HepG2 (cell line): ENCODE measurements around the gene PGA3. TPM values are rescaled to one million over a fixed set of nuclear protein-coding genes. Genes with fewer than 3 reads are reported as not detected.

Experiments
- ERF ChIP-seq: IDR thresholded peaks from 2 replicates; pipeline ENCODE4 v1.6.1; 2018; ENCODE audit warnings: missing biosample characterization, missing genetic modification reagents
- FLYWCH1 ChIP-seq: sonication (generic); formaldehyde crosslinking; IDR thresholded peaks from 2 replicates; pipeline ENCODE4 v1.8.1; 2023; ENCODE audit warnings: mild to moderate bottlenecking, missing genetic modification reagents
- FOXA1 ChIP-seq, 2 experiments: fragments of 450-650 bp in 1 of 2; sonication (generic) in 1 of 2; formaldehyde crosslinking in 1 of 2; IDR thresholded peaks; 2 replicates each; pipeline versions ENCODE4 v1.4.0 to v1.6.1; 2016 to 2020; ENCODE audit warnings: missing genetic modification reagents in 1 of 2
- FOXK2 ChIP-seq: fragments of 450-650 bp; IDR thresholded peaks from 2 replicates; pipeline ENCODE4 v1.6.1; 2016
- FOXO4 ChIP-seq: sonication (generic); formaldehyde crosslinking; conservative IDR thresholded peaks from 2 replicates; pipeline ENCODE4 v1.8.1; 2023; ENCODE audit warnings: missing genetic modification reagents
- FOXP1 ChIP-seq, 2 experiments: fragments of 450-650 bp in 1 of 2; IDR thresholded peaks; 2 replicates each; pipeline ENCODE4 v1.6.1; 2017 to 2018; ENCODE audit warnings: antibody characterized with exemption in 1 of 2
- HNRNPLL ChIP-seq: fragments of 200-400 bp; formaldehyde crosslinking; IDR thresholded peaks from 2 replicates; pipeline ENCODE4 v1.6.1; 2017; ENCODE audit warnings: mild to moderate bottlenecking, low read depth, low read length; ENCODE audit not compliant: poor library complexity, severe bottlenecking
- MAFG ChIP-seq: sonication (generic); formaldehyde crosslinking; IDR thresholded peaks from 2 replicates; pipeline ENCODE4 v1.5.1; 2020; ENCODE audit warnings: mild to moderate bottlenecking, missing genetic modification reagents
- NCOR1 ChIP-seq: fragments of 200-600 bp; sonication (generic); IDR thresholded peaks from 2 replicates; pipeline ENCODE4 v1.7.0; 2017; ENCODE audit warnings: antibody characterized with exemption, low read length, borderline replicate concordance
- NFE2 ChIP-seq: sonication (generic); formaldehyde crosslinking; IDR thresholded peaks from 2 replicates; pipeline ENCODE4 v1.4.0; 2020; ENCODE audit warnings: missing genetic modification reagents
- NFIB ChIP-seq: sonication (generic); formaldehyde crosslinking; IDR thresholded peaks from 2 replicates; pipeline ENCODE4 v1.9.0; 2021; ENCODE audit warnings: missing genetic modification reagents, mild to moderate bottlenecking, borderline replicate concordance
- NFYB ChIP-seq: sonication (generic); formaldehyde crosslinking; IDR thresholded peaks from 2 replicates; pipeline ENCODE4 v1.4.0; 2020; ENCODE audit warnings: missing genetic modification reagents
- POLR2A ChIP-seq, 2 experiments: IDR thresholded peaks; 2 replicates each; pipeline ENCODE4 v1.6.1; 2011; ENCODE audit warnings: low read depth in 2 of 2, low read length in 2 of 2, mild to moderate bottlenecking in 1 of 2, moderate library complexity in 1 of 2; ENCODE audit not compliant: insufficient read depth in 1 of 2
- PRDM10 ChIP-seq: sonication (generic); formaldehyde crosslinking; IDR thresholded peaks from 2 replicates; pipeline ENCODE4 v1.4.0; 2020; ENCODE audit warnings: low read depth, missing genetic modification reagents
- RARA ChIP-seq: IDR thresholded peaks from 2 replicates; pipeline ENCODE4 v1.6.1; 2016; ENCODE audit warnings: missing genetic modification reagents, missing compliant biosample characterization
- SAP130 ChIP-seq: IDR thresholded peaks from 2 replicates; pipeline ENCODE4 v1.6.1; 2016; ENCODE audit warnings: low read depth
- ZNF143 ChIP-seq: sonication (generic); formaldehyde crosslinking; IDR thresholded peaks from 2 replicates; pipeline ENCODE4 v1.4.0; 2020; ENCODE audit warnings: missing genetic modification reagents
- ZNF564 ChIP-seq: sonication (generic); formaldehyde crosslinking; IDR thresholded peaks from 2 replicates; pipeline ENCODE4 v1.8.1; 2023; ENCODE audit warnings: mild to moderate bottlenecking, missing genetic modification reagents
- polyA plus RNA-seq, 8 experiments: library from polyadenylated mRNA; depleted of rRNA in 3 of 8; stranded (reverse) in 7 of 8; unstranded in 1 of 8; fragments of >200 nt; fragmentation: Illumina TruSeq in 4 of 8; extraction: Trizol in 4 of 8; gene quantifications; 2 replicates each; pipeline versions ENCODE4 v1.2.1 to v1.2.3, GENCODE V29; 2011 to 2016; ENCODE audit warnings: low read depth in 4 of 8, missing spikeins in 1 of 8, mixed read lengths in 1 of 8; ENCODE audit not compliant: insufficient read depth in 1 of 8
- total RNA-seq, 5 experiments: library from RNA; depleted of rRNA; stranded (reverse); fragments of >200 nt; fragmentation: Illumina TruSeq; extraction: Trizol; gene quantifications; 2 replicates each; pipeline ENCODE4 v1.2.3, GENCODE V29; 2016; ENCODE audit warnings: low read depth in 1 of 5
- TF ChIP-seq, protein P1 (sequence below): sonication (generic); formaldehyde crosslinking; IDR thresholded peaks from 2 replicates; pipeline ENCODE4 v1.5.1; 2020; ENCODE audit warnings: missing genetic modification reagents, mild to moderate bottlenecking, borderline replicate concordance
- TF ChIP-seq, protein P2 (sequence below): sonication (generic); formaldehyde crosslinking; conservative IDR thresholded peaks from 2 replicates; pipeline ENCODE4 v1.4.0; 2020; ENCODE audit warnings: mild to moderate bottlenecking, missing genetic modification reagents, moderate library complexity

The PGA3 gene
- total and polyA plus RNA-seq, 2 of the 13 experiments (the other 11 are each of a cell fraction or from before 2014, with no cell fraction given): not detected

- no peak for TF ChIP-seq PRDM10 (CRISPR knock-in tag)
- TF ChIP-seq RARA (CRISPR knock-in tag): no peak
- peak; percentile 71 for TF ChIP-seq SAP130 (CRISPR knock-in tag)
- TF ChIP-seq NFE2 (CRISPR knock-in tag): no peak
- TF ChIP-seq NCOR1: no peak
- TF ChIP-seq FOXP1 (IDR thresholded peaks at IDR 0.05): no peak
- peak; percentile 32; the same call in 1 of the 2 replicates for TF ChIP-seq FOXP1 (CRISPR knock-in tag; IDR thresholded peaks at IDR 0.05)
- no peak for TF ChIP-seq MAFG (CRISPR knock-in tag)
- no peak for TF ChIP-seq HNRNPLL
- TF ChIP-seq FLYWCH1 (CRISPR knock-in tag): no peak
- TF ChIP-seq POLR2A (IDR thresholded peaks at IDR 0.05; ENCODE audit: insufficient read depth in 1 of 2, low read depth in 2 of 2, low read length in 2 of 2): no peak
- TF ChIP-seq FOXA1 (IDR thresholded peaks at IDR 0.05): 0 out of 2 replicates have a peak, but pooled peaks have one; percentile 27
- TF ChIP-seq FOXA1 (CRISPR knock-in tag; IDR thresholded peaks at IDR 0.05): peak; percentile 82
- no peak for TF ChIP-seq ZNF564 (CRISPR knock-in tag)
- 0 out of 2 replicates have a peak, but pooled peaks have one; percentile 61 for TF ChIP-seq FOXO4 (CRISPR knock-in tag)
- no peak for TF ChIP-seq ERF (CRISPR knock-in tag)
- no peak for TF ChIP-seq ZNF143 (CRISPR knock-in tag)
- no peak for TF ChIP-seq NFIB
- TF ChIP-seq, protein P1, sequence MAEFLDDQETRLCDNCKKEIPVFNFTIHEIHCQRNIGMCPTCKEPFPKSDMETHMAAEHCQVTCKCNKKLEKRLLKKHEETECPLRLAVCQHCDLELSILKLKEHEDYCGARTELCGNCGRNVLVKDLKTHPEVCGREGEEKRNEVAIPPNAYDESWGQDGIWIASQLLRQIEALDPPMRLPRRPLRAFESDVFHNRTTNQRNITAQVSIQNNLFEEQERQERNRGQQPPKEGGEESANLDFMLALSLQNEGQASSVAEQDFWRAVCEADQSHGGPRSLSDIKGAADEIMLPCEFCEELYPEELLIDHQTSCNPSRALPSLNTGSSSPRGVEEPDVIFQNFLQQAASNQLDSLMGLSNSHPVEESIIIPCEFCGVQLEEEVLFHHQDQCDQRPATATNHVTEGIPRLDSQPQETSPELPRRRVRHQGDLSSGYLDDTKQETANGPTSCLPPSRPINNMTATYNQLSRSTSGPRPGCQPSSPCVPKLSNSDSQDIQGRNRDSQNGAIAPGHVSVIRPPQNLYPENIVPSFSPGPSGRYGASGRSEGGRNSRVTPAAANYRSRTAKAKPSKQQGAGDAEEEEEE: no peak
- TF ChIP-seq, protein P2, sequence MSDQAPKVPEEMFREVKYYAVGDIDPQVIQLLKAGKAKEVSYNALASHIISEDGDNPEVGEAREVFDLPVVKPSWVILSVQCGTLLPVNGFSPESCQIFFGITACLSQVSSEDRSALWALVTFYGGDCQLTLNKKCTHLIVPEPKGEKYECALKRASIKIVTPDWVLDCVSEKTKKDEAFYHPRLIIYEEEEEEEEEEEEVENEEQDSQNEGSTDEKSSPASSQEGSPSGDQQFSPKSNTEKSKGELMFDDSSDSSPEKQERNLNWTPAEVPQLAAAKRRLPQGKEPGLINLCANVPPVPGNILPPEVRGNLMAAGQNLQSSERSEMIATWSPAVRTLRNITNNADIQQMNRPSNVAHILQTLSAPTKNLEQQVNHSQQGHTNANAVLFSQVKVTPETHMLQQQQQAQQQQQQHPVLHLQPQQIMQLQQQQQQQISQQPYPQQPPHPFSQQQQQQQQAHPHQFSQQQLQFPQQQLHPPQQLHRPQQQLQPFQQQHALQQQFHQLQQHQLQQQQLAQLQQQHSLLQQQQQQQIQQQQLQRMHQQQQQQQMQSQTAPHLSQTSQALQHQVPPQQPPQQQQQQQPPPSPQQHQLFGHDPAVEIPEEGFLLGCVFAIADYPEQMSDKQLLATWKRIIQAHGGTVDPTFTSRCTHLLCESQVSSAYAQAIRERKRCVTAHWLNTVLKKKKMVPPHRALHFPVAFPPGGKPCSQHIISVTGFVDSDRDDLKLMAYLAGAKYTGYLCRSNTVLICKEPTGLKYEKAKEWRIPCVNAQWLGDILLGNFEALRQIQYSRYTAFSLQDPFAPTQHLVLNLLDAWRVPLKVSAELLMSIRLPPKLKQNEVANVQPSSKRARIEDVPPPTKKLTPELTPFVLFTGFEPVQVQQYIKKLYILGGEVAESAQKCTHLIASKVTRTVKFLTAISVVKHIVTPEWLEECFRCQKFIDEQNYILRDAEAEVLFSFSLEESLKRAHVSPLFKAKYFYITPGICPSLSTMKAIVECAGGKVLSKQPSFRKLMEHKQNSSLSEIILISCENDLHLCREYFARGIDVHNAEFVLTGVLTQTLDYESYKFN (CRISPR knock-in tag): peak; percentile 53
- peak; percentile 58; the same call in 1 of the 2 replicates for TF ChIP-seq FOXK2
- TF ChIP-seq NFYB (CRISPR knock-in tag): no peak
Observed at GRCh38 chr11:61164606-61165424, 38.5 kb upstream of the PGA3 start (continued).
